BE2C (cell line): ENCODE measurements around the gene FIGLA. TPM values are rescaled to one million over a fixed set of nuclear protein-coding genes. Genes with fewer than 3 reads are reported as not detected.

ENCODE experiments used
- DNase-seq: peaks from one replicate; pipeline ENCODE4 v3.0.0-alpha.2; 2020
- H3K27me3 ChIP-seq: fragments of 250-450 bp; sonication (Bioruptor Pico); 2 replicates; pipeline ENCODE4 v1.5.1; 2020; ENCODE audit warnings: mild to moderate bottlenecking
- H3K36me3 ChIP-seq: fragments of 250-450 bp; sonication (Bioruptor Pico); 2 replicates; pipeline ENCODE4 v1.5.1; 2020; ENCODE audit warnings: mild to moderate bottlenecking
- H3K4me1 ChIP-seq: fragments of 250-450 bp; sonication (Bioruptor Pico); 2 replicates; pipeline ENCODE4 v1.5.1; 2020
- H3K4me3 ChIP-seq: 2 replicates; pipeline ENCODE4 v1.5.1; 2011; ENCODE audit warnings: low read depth, low read length
- H3K9me3 ChIP-seq: fragments of 250-450 bp; sonication (Bioruptor Pico); 2 replicates; pipeline ENCODE4 v1.5.1; 2020
- CTCF ChIP-seq: IDR thresholded peaks from 2 replicates; pipeline ENCODE4 v1.5.1; 2012; ENCODE audit warnings: mild to moderate bottlenecking, low read depth, low read length
- polyA plus RNA-seq: library from polyadenylated mRNA; unstranded; fragments of >200 nt; gene quantifications from one replicate; pipeline ENCODE4 v1.2.1, GENCODE V29; 2012; ENCODE audit warnings: low read depth, missing spikeins; ENCODE audit not compliant: insufficient read length, insufficient read depth

The FIGLA gene
- not detected for polyA plus RNA-seq

- no peak for TF ChIP-seq CTCF
- Histone ChIP-seq H3K36me3 (no peaks in the 10 kb centered on the region), H3K4me3 (no peak within 1 kb of the TSS), H3K9me3 (no peaks in the 10 kb centered on the region), H3K27me3 (peaks cover 16% of the 10 kb centered on the region), H3K4me1 (no peaks in the 10 kb centered on the region)
- no peak for DNase-seq
These were observed at the start of gene FIGLA for GRCh38 chr2:70790136-70790828. Gene FIGLA, minus strand, starts transcription at chr2:70790643. Its CDS starts 5 bp downstream, at chr2:70790638.

- no peak for TF ChIP-seq CTCF
- Histone ChIP-seq H3K36me3 (no peaks in the 10 kb centered on the region), H3K4me3 (no peak overlapping the region), H3K9me3 (no peaks in the 10 kb centered on the region), H3K27me3 (no peaks in the 10 kb centered on the region), H3K4me1 (no peaks in the 10 kb centered on the region)
- no peak for DNase-seq
These were observed 47.8 kb upstream of the FIGLA start for GRCh38 chr2:70837980-70838925.

- H3K9me3 ChIP-seq = no peaks in the 10 kb centered on the region
- no peak within 1 kb of the TSS for H3K4me3 ChIP-seq
- H3K36me3 ChIP-seq = no peaks in the 10 kb centered on the region
- TF ChIP-seq CTCF = no peak
- no peak for DNase-seq
- no peaks in the 10 kb centered on the region for H3K27me3 ChIP-seq
- H3K4me1 ChIP-seq = no peaks in the 10 kb centered on the region
These were observed 45.2 kb upstream of the FIGLA start, which contains the start of gene CD207 for GRCh38 chr2:70835643-70836042. Gene CD207, minus strand, starts transcription at chr2:70835816. Its CDS starts 40 bp downstream, at chr2:70835776.

- Histone ChIP-seq H3K9me3 (no peaks in the 10 kb centered on the region), H3K36me3 (no peaks in the 10 kb centered on the region), H3K4me1 (no peaks in the 10 kb centered on the region), H3K4me3 (no peak overlapping the region), H3K27me3 (no peaks in the 10 kb centered on the region)
- no peak for DNase-seq
- no peak for TF ChIP-seq CTCF
These were observed 44.4 kb upstream of the FIGLA start for GRCh38 chr2:70834881-70835280.

- no peaks in the 10 kb centered on the region for H3K9me3 ChIP-seq
- no peaks in the 10 kb centered on the region for H3K36me3 ChIP-seq
- no peaks in the 10 kb centered on the region for H3K4me1 ChIP-seq
- H3K27me3 ChIP-seq = no peaks in the 10 kb centered on the region
- DNase-seq = no peak
- no peak for TF ChIP-seq CTCF
- H3K4me3 ChIP-seq = no peak overlapping the region
These were observed 43.7 kb upstream of the FIGLA start for GRCh38 chr2:70834106-70834505.
